HG02763 (cell line): ENCODE measurements around the gene TXNDC15.

Experiments
- ATAC-seq: cut with Tn5 transposase; IDR thresholded peaks from one replicate; pipeline ENCODE4 v1.9.1; 2021; ENCODE audit warnings: mild to moderate bottlenecking, moderate library complexity; ENCODE audit not compliant: unreplicated experiment

Gene TXNDC15

DNA sequence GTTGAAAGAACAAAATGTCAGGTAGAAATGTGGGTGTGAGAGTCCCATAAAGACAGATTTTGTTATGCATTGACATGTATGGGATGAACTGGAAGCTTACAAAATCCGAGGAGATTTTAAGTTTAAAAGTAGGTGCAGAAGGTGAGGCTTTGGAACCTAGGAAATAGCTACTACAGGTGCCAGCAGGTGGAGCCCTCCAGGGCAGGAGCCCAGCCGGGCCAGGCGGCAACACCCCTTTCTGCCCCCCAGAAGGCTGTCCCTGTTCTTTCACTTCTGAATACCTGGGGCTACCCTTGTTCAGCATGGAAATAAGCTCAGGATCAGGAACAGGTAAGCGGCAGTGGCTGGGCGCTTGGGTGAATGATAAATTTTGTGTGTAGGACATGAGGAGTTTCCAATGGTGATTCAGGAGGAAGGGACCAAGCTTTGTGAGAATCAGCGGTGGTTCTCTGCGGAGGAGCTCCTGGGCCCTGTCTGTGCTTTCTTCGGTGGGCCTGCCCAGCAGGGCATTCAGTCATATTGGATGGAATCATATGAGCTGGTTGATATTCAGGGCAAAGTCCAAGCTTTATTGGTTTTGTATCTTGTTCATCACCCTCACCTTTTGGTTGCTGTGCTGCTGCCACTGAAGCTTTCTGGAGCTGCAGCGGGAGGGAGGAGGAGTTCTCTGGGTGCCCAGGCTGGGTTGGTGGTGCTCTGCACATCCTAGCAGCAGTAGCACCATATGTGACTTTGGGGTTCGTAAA, 43.1 kb downstream of the TXNDC15 start:
- no peak for ATAC-seq

DNA sequence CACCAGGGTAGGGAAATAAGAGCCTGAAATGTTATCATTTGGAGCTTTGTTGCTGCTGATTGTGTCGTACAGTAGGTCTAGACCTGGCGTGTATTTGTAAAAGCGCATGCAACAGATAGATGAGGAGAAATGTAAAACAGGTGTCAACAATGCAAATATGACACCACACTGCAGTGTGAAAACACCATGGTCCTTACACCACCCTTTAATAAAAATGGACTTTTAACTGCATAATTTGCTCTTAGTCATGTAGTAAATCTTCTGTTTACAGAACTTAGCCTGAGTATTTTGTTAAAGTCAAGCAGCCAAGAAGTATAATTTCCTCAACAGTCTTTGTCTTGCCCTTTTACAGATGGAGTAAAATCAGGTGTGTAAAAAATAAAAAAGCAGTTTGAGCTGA, 44.7 kb downstream of the TXNDC15 start:
- ATAC-seq, result no peak

DNA sequence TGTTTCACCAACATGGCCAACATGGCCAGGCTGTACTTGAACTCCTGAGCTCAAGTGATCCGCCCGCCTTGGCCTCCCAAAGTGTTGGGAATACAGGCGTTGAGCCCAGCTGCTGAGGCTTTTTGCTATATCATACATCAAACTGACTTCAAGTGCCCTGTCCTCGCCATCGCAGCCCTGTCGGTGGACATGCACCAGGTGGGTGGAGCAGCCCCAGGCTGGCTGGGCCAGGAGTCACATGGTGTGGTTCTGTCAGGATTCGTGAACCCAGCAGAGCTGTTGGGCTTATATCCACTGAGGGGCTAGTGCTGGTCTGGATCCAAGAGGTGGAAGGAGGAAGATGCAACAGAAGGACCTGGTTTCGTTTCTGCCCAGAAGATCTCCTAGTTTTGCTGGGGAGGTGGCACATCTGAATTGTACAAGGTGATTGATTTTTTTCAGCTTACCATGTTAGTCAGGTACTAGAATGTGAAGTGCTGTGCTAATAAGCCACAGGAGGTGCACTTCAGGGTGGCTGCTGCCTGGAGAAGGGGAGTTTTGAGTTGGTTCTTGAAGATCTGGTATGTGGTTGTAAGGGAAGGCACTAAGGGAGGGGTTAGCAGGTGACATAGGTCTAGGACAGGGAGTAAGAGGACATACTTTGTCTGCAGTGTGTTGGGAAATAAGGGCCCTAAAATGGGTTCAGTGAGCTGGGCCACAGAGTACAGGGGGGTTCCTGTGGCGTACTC, 46.8 kb downstream of the TXNDC15 start:
- ATAC-seq, result no peak

DNA sequence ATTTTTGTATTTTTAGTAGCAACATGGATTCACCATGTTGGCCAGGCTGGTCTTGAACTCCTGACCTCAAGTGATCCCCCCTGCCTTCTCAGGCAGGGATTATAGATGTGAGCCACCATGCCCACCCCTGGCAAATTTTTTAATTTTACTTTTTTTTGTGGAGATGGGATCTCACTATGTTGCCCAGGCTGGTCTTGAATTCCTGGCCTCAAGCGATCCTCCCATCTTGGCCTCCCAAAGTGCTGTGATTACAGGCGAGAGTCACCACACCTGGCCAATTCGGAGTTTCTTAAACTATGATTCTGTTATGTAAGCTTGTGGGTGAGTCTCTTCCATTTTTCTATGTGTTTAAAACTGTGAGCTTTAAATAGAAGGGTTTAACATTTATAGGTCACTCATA, 58.3 kb downstream of the TXNDC15 start:
- no peak for ATAC-seq

DNA sequence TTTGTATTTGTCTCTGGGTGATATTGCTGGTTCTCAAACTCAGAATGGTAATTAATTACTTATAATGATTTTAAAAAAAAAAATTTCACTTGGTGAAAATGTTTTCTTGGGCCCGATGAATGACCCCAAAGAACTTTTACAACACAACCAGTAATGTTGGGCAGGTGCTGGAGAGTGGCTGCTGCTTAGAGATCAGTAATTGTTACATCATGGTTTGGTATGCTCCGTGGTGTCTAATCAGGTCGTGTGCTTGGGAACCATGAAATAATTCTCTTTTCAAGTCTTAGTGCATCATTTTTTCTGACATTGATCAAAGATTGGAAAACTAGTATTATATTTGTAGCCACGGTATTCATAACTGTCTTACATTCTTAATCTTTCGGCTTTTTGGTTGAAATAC, 60.0 kb downstream of the TXNDC15 start:
- no peak for ATAC-seq

DNA sequence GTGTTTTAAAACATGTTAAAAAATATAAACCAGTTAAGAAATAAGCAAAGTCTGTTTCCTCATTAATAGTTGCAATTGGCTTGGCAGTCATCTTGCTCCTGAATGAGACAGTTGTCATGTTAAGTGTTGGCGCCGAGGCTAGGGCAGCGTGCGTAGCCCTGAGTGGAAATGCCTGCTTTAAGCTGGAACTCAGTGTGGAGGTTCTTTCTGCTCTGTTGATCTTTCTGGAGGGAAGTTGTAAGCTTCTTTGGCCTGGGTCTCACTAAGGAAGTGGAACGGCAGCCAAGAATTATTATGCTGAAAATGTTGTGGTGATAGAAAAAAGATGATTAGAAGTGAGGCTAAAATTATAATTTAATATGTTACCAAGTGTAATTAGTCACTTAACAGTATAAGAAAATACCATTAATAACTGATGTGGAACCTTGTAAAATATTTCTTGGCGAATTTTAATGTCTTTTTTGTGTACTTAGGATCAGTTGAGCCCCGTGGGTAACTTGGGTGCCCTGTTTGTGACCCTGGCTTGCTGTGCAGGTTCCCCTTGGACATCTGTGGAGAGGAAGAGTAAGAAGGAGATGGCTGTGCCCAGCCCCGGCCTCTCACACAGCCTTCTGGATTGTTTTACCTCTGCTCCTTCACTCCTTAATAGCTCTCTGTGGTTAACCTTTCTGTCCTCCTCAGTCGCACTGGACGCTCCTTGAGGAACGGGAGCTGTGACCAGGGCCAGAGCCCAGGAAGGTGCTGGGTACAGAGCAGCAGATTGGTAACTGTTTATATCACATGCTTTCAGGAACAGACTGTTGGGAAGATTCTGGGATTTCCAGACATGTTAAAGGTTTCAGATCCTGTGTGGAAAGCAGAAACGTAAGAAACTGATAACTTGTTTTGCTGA, 61.8 kb downstream of the TXNDC15 start:
- ATAC-seq, result no peak

DNA sequence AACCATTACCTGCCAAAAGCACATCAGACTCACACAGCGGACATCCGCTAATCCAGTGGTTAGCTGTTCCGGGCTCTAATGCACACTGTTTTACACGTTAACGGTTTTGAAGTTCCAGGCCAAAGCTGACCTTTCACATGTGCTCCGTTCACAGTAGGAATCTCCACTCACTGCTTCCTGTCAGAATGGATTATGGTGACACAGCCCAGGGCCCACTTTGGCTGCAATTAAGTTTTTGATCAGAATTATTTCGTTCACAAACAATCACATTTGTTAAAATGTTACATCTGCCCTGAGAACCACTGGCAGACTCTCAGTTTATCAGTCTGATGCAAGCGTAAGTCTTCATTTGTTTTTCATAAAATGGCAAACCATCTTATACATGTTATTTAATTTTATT, 63.4 kb downstream of the TXNDC15 start:
- ATAC-seq, result no peak

DNA sequence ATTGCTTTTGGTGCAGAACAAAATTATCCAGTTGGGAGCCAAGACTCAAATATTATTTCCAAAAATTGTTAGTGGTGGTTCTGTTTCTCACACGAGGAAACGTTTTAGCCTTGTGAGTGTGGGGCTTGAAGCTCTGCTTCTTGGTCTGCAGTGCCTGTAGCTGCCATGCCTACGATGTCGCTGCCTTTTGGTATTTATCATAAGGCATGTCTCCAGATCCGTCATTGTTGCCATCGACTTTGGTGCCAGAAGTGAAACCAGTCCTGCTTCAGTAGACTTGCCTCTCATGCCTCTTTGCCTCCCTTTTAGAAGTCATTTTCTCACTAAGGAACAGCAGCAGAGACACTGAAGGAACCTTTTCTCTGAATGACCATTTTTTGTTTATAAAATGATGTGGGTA, 63.9 kb downstream of the TXNDC15 start:
- ATAC-seq, result no peak

DNA sequence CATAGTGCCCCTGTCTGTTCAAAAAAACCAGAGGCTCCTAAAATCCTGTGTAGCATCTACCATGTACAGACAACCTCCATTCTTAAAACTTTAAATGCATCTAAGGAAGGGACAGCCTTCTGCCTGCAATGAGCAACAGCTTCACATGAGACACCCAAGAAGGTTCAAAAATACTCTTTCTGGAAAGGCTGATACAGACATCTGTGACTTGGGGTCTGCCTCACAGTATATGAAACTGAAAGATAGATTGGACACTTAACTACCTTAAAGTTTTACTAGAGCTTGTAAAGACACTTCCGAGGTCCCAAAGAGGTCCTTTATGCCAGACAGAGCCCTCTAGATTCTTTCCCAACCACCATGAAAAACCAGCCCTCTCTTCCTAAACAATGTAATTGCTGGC, 65.3 kb downstream of the TXNDC15 start:
- no peak for ATAC-seq

DNA sequence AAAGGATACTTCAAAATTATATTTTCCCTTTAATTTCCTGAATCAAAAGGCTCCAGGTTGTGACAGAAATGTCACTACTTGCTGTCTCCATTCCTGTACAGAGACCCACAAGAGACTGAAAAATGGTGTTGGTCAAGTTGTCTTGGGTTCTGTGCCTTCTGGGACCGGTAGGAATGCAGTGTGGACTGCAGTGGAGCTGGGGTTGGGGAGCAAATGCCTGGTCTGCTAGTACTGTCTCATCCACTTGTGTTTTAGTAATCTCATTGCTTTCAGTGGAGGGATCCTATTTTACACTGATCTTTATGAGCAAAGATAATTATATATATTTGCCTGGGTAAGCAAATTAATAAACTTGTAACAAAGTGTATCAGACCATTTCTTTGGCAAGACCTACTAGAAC, 69.4 kb downstream of the TXNDC15 start:
- ATAC-seq, result no peak

DNA sequence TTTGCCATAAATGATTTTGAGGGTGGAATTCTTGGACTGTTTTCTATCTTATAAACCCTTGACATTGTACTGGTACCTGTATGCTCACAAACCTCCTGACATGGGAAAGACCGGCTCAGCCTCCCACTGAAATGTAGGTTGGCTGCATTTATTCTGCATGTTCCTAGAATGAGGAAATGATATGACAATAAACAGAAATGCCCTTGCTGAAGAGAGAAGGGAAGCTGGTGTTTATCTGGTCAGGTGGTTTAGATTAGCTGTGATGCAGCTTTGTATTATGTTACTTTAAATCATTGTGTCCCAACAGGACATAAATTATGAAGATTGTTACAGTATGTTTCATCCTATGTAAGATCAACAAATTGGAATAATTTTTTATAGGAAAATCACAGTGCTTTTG, 70.5 kb downstream of the TXNDC15 start:
- ATAC-seq, result no peak

DNA sequence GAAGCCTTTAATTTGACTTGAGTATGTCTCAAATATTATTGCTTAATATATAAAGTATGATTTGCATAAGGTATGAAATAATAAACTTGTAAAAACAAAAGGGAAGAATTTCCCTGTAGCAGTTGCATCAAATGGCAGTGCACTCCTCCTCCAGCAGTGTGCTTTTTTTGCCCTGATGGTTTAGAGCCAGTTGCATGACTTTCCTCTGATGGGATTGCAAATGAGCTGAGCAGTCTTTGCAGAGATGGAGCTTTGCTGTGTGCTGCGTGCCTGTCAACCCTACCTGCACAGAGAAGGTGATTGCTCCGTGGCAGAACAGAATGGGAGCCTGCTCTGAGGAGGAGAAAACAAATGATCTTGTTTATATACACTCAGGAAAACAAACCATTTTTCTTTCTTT, 70.9 kb downstream of the TXNDC15 start:
- ATAC-seq, result no peak

DNA sequence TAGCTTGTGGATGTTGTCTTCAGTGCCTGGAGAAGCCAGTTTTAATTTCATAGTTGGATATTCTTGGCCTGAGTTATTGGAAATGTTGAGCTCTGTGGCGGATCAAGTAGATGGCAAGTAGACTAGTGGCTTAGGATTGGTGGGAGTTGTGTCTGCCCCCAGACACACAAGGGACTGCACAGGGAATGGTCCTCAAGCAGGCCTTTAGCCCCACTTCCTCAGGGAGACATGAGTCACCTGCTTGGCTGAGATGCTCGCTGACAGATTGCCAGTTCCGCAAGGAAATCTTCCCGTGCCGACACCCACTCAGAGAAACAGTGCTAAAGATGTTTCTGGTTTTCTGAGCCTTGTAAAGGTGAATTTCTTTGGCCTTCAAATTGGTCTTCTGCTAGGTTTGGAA, 74.7 kb downstream of the TXNDC15 start:
- no peak for ATAC-seq

DNA sequence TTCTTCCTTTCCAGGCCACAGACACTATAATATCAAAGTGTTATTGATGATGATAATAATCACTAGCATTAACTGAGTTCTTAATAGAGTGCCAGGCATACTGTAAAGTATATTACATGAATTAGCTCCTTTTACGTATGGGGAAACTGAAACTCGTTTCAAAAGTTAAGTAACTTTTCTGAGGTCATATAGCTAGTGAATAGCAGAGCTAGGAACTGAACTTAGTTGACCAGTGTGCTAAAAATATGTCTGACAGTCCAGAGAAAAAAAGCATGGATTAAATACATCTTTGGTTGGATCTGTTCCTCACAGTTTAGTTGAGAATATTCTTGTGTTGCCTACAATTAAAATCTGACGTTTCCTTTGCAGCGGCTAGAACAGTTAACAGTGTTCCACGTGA, 75.1 kb downstream of the TXNDC15 start:
- no peak for ATAC-seq
